HG02938 (cell line): ENCODE results near the gene HYAL1.
"Not testable (repeated sequence)": the region's sequence is repeated elsewhere in the genome, so short reads cannot be mapped to it uniquely, and the experiment has no call there.

Source experiments
- ATAC-seq: cut with Tn5 transposase; IDR thresholded peaks from one replicate; pipeline ENCODE4 v1.9.1; 2021; ENCODE audit warnings: mild to moderate bottlenecking, moderate library complexity; ENCODE audit not compliant: unreplicated experiment

Gene HYAL1

GRCh38 chr3:50275141-50275995 lies 28.0 kb downstream of the HYAL1 start:
- ATAC-seq: no peak

- ATAC-seq: no peak
Measured at GRCh38 chr3:50274371-50275104, 28.8 kb downstream of the HYAL1 start.

- no peak for ATAC-seq
Measured at GRCh38 chr3:50273689-50274065, 29.7 kb downstream of the HYAL1 start.

- peak; percentile 58 for ATAC-seq
Measured at GRCh38 chr3:50272911-50273688, 30.3 kb downstream of the HYAL1 start.

GRCh38 chr3:50272538-50272910 lies 30.9 kb downstream of the HYAL1 start:
- not testable (repeated sequence) for ATAC-seq

- no peak for ATAC-seq
Measured at GRCh38 chr3:50271314-50271936, 31.9 kb downstream of the HYAL1 start.

GRCh38 chr3:50270422-50271224 lies 32.8 kb downstream of the HYAL1 start:
- ATAC-seq: no peak

- no peak for ATAC-seq
Measured at GRCh38 chr3:50269977-50270413, 33.4 kb downstream of the HYAL1 start.

- ATAC-seq: no peak
Measured at GRCh38 chr3:50269460-50269859, 33.9 kb downstream of the HYAL1 start.

GRCh38 chr3:50268703-50269451 lies 34.5 kb downstream of the HYAL1 start, which contains the start of gene SEMA3B:
Gene SEMA3B (plus strand): TSS chr3:50269147. CDS start chr3:50269241, 94 bp downstream.
- ATAC-seq: no peak

GRCh38 chr3:50268276-50268675 lies 35.1 kb downstream of the HYAL1 start:
- ATAC-seq: no peak

- ATAC-seq: no peak
Measured at GRCh38 chr3:50267280-50267913, 36.0 kb downstream of the HYAL1 start.

GRCh38 chr3:50266836-50267235 lies 36.5 kb downstream of the HYAL1 start:
- ATAC-seq: no peak

- ATAC-seq: no peak
Measured at GRCh38 chr3:50266017-50266416, 37.4 kb downstream of the HYAL1 start.

GRCh38 chr3:50265571-50265970 lies 37.8 kb downstream of the HYAL1 start:
- no peak for ATAC-seq

- ATAC-seq: no peak
Measured at GRCh38 chr3:50264964-50265485, 38.3 kb downstream of the HYAL1 start.

- no peak for ATAC-seq
Measured at GRCh38 chr3:50264383-50264963, 38.9 kb downstream of the HYAL1 start.
